HUES64 (cell line): Measurements from ENCODE around the gene CMSS1.

Source experiments
- H3K27ac ChIP-seq: 2 replicates; pipeline ENCODE4 v1.7.0; 2013; ENCODE audit warnings: low read depth, low read length, inconsistent platforms
- H3K27me3 ChIP-seq: 2 replicates; pipeline ENCODE4 v1.6.1; 2013; ENCODE audit warnings: mild to moderate bottlenecking, low read length; ENCODE audit not compliant: insufficient read depth
- H3K36me3 ChIP-seq: 2 replicates; pipeline ENCODE4 v1.6.1; 2013; ENCODE audit warnings: mild to moderate bottlenecking, low read length; ENCODE audit not compliant: insufficient read depth
- H3K4me1 ChIP-seq: 2 replicates; pipeline ENCODE4 v1.6.1; 2013; ENCODE audit warnings: mild to moderate bottlenecking, low read length, moderate library complexity; ENCODE audit not compliant: insufficient read depth
- H3K4me3 ChIP-seq: 2 replicates; pipeline ENCODE4 v1.5.1; 2013; ENCODE audit warnings: mild to moderate bottlenecking, low read length, moderate library complexity
- H3K9ac ChIP-seq: 2 replicates; pipeline ENCODE4 v1.6.1; 2013; ENCODE audit warnings: mild to moderate bottlenecking, low read depth, low read length
- H3K9me3 ChIP-seq: 2 replicates; pipeline ENCODE4 v1.6.1; 2013; ENCODE audit warnings: low read depth, low read length; ENCODE audit not compliant: insufficient read depth
- WGBS: fragments of 150-250, 120-280 bp; methylation state at CpG from one replicate; pipeline ENCODE4 v1.1.7; 2013; ENCODE audit warnings: missing lambda C conversion rate; 5-methylcytosine and 5-hydroxymethylcytosine counted together

CMSS1 gene

DNA sequence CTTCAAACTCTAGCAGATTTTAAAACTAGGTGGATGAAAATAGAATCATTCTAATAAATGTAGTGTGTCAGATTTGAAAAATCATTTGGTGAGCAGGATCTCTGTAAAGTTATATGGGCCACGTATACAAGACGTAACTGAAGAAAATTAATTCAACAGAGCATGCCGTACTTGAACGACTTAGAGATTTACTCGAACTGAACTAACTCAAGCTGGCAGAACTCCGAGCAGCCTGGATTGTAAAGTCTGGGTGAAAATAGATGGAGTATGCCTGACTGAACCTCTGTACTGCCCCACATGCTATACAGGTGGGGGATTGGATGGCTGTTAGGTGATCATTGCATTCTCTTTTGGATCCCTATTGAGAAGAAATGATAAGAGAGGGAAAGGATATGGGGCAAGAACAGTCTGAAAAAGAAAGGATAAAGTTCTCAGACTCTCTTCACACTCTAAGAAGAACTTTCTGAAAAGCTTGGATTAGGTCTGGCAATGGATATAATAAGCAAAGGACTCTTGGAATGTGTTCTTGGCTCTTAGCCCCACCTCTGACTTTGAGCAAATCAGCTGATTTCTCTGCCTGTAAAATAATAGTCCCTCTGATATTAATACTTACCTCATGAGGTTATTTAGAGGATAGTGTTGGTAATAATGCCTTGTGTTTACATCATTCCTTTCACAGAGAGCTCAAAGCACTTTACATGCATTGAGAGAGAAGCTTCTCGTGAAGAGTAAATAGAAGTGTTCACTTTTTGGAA is 149.2 kb downstream of the CMSS1 start:
- Histone ChIP-seq H3K27me3 (no peaks in the 10 kb centered on the region), H3K4me1 (no peaks in the 10 kb centered on the region), H3K36me3 (no peaks in the 10 kb centered on the region), H3K4me3 (no peak overlapping the region), H3K27ac (no peak overlapping the region), H3K9me3 (no peaks in the 10 kb centered on the region), H3K9ac (no peak overlapping the region)
- 94% methylated on average over 7 of the region's 7 CpGs for WGBS

DNA sequence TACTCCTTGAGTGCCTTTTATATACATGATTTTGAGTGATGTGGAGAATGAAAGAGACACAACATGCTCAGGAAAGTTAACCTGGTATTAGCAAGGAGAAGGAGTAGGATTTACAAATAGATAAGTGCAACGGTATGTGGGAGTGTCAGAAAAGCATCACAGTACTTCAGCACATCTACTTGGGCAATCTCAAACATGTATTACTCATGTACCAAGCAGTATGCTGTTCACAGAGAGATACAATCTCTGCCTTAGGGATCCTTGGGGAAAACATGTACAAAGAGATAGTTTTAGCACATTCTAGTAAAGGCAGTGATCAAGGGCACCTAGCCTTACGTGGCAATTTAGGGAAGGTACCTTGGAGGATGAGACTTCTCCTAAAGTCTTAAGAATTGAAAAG is 150.1 kb downstream of the CMSS1 start:
- Histone ChIP-seq H3K9me3 (no peaks in the 10 kb centered on the region), H3K9ac (no peak overlapping the region), H3K36me3 (no peaks in the 10 kb centered on the region), H3K27ac (no peak overlapping the region), H3K4me3 (no peak overlapping the region), H3K27me3 (no peaks in the 10 kb centered on the region), H3K4me1 (no peaks in the 10 kb centered on the region)
- WGBS, result 80% methylated on average over 2 of the region's 2 CpGs

DNA sequence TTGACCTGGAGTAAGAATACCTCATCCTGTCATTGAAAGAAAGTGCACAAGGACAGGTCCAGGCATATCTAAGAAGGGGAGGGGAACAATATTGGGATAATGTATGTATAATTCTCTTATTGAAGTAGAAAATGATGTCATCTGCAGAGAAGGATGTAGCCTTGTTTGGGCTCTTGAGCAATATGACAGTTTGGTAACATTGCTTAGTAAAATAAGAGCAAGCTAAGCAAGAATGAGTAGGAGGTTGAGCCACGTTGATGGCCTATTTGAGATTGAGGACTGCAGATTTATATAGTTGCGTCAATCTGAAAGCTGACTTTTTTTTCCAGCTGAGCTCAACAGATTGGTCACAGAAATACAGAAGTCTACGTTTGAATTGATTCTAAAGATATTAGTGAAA is 151.5 kb downstream of the CMSS1 start:
- H3K4me1 ChIP-seq, result no peaks in the 10 kb centered on the region
- no peaks in the 10 kb centered on the region for H3K27me3 ChIP-seq
- WGBS, result 90% methylated on average over 3 of the region's 3 CpGs
- no peak overlapping the region for H3K9ac ChIP-seq
- H3K9me3 ChIP-seq, result no peaks in the 10 kb centered on the region
- no peak overlapping the region for H3K4me3 ChIP-seq
- H3K36me3 ChIP-seq, result no peaks in the 10 kb centered on the region
- H3K27ac ChIP-seq, result no peak overlapping the region

DNA sequence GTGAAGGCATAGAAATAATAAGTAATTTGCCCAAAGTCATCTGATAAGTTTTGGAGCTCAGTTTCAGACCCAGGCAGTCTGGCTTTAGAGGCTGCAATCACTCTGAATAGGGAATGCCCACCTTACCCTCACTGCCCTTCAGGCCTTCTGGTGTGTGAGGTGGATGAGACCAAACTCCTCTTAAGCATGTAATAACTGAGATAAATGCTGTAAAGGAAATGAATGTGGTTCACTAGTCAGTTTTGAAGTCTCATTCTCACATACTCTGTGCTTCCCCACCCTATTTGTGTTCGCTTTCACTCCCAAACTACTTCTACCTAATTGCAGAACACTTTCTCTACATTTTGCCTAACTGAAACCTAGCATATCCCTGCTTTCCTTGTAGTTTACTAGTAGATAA is 152.5 kb downstream of the CMSS1 start:
- H3K4me1 ChIP-seq, result no peaks in the 10 kb centered on the region
- H3K4me3 ChIP-seq, result no peak overlapping the region
- 91% methylated on average over 1 of the region's 1 CpG for WGBS

DNA sequence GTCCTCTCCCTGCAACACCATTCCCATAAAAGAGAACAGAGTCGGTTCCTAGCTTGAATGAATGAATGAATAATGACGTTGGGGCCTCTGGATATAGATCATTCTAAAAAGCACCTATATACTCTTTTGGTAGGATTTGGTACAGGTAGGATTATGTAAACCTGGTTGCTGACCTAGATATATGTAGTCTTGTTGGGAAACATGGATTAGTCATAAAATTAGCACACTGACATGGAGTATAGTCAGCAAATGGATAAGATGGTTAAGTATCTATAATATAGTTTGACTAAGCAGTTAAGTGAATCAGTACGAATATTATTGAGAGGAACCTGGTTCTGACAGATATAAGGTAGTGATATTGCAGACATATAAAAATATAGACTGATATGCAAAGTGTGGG is 154.1 kb downstream of the CMSS1 start:
- Histone ChIP-seq H3K9ac (no peak overlapping the region), H3K27ac (no peak overlapping the region), H3K27me3 (no peaks in the 10 kb centered on the region), H3K36me3 (no peaks in the 10 kb centered on the region), H3K9me3 (no peaks in the 10 kb centered on the region), H3K4me3 (no peak overlapping the region), H3K4me1 (no peaks in the 10 kb centered on the region)
- WGBS, result 98% methylated on average over 1 of the region's 3 CpGs

More for the DNA sequence above, 152.5 kb downstream of the CMSS1 start:
- Histone ChIP-seq H3K9ac (no peak overlapping the region), H3K27ac (no peak overlapping the region), H3K27me3 (no peaks in the 10 kb centered on the region), H3K9me3 (no peaks in the 10 kb centered on the region), H3K36me3 (no peaks in the 10 kb centered on the region)

DNA sequence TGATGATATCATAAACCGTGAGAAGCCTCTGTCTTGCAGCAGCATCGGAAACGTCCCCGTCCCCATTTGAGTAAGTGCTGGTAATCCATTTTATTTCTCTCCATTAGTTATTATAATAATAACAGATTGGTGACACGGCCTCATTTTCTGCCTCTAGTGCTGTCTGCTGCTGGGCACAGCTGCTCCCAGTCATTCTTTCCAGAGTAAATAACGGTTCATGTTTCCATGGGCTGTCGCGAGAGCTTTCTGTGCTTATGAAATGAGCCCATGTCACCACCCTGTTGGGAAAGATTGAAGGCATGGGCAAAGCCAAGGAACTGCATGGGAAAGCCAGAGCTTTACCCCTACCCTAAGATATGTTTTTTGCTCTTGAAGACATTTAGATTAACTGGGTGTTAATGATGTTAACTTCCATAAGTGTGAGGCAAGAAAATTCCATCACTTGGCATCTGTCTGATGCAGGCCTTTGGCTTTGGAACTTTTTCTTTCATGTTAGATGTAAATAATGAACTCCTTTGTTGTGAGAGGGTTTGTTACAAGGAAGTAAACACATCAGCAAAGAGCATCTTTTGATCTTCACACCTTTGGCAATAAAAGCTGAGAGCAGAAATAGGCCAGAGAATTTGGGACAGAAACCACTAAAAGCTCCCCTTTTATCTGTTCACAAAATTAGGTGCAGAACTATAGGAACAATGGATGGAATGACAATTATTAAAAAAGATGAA is 154.9 kb downstream of the CMSS1 start:
- Histone ChIP-seq H3K27ac (no peak overlapping the region), H3K9ac (no peak overlapping the region), H3K9me3 (no peaks in the 10 kb centered on the region), H3K27me3 (no peaks in the 10 kb centered on the region), H3K36me3 (no peaks in the 10 kb centered on the region), H3K4me1 (no peaks in the 10 kb centered on the region), H3K4me3 (no peak overlapping the region)
- 95% methylated on average over 6 of the region's 8 CpGs for WGBS

DNA sequence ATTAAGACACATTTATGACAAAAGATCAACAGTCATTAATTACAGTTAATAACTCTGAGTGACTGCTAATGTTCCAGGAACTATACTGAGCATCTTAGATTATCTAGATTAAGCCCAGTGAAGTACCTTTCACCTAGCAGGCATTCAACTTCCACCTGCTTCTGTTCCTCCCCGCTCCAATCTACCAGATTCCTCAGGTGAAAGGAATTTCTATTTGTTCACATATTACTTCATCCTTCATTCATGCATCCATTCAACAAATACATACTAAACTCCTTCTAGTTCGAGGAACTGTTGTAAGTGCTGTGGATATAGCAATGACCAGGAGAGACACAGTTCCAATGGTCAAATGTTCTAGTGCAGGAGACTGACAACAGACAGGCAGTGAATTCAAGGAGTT is 157.3 kb downstream of the CMSS1 start:
- no peak overlapping the region for H3K27ac ChIP-seq
- no peaks in the 10 kb centered on the region for H3K4me1 ChIP-seq
- H3K9me3 ChIP-seq, result no peaks in the 10 kb centered on the region; the same call in 1 of the 2 replicates
- no peak overlapping the region for H3K9ac ChIP-seq
- H3K27me3 ChIP-seq, result no peaks in the 10 kb centered on the region
- WGBS, result 100% methylated on average over 2 of the region's 2 CpGs
- no peak overlapping the region for H3K4me3 ChIP-seq
- no peaks in the 10 kb centered on the region for H3K36me3 ChIP-seq

DNA sequence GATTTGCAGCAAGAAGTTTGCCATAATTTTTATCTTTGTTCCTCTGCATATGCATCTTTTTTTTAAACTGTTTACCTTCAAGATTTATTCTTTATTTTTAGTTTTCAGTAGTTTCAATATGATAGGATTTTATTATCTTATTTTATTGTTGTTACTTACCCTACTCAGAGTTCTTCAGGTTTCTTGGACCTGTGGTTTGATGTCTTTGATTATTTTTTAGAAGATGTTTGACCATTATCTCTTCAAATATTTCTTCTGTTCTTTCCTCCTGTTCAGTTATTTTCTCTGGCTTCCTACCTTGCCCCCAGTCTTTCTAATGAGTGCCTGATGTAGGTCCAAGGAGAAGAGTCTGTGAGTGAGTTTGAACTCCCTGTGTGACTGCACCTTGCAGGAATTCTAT is 158.9 kb downstream of the CMSS1 start:
- no peak overlapping the region for H3K4me3 ChIP-seq
- no peaks in the 10 kb centered on the region for H3K4me1 ChIP-seq
- H3K27ac ChIP-seq, result no peak overlapping the region
- no peaks in the 10 kb centered on the region for H3K36me3 ChIP-seq
- H3K27me3 ChIP-seq, result no peaks in the 10 kb centered on the region
- H3K9ac ChIP-seq, result no peak overlapping the region
- H3K9me3 ChIP-seq, result no peaks in the 10 kb centered on the region; the same call in 1 of the 2 replicates

DNA sequence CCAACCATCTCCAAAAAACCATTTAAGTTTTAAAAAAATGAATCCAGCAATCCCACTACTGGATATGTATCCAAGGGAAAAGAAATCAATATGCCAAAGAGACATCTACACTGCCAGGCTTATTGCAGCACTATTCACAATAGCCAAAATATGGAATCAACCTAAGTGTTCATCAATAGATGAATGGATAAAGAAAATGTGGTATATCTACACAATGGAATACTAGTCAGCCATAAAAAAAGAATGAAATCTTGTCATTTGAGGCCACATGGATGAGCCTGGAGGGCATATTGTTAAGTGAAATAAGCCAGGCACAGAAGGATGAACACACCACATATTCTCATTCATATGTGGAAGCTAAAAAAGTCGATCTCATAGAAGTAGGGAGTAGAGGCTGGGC is 160.6 kb downstream of the CMSS1 start:
- Histone ChIP-seq H3K4me3 (no peak overlapping the region), H3K9ac (no peak overlapping the region), H3K4me1 (no peaks in the 10 kb centered on the region), H3K27me3 (no peaks in the 10 kb centered on the region), H3K36me3 (no peaks in the 10 kb centered on the region), H3K27ac (no peak overlapping the region), H3K9me3 (no peaks in the 10 kb centered on the region; the same call in 1 of the 2 replicates)
- WGBS, result 100% methylated on average over 1 of the region's 1 CpG

DNA sequence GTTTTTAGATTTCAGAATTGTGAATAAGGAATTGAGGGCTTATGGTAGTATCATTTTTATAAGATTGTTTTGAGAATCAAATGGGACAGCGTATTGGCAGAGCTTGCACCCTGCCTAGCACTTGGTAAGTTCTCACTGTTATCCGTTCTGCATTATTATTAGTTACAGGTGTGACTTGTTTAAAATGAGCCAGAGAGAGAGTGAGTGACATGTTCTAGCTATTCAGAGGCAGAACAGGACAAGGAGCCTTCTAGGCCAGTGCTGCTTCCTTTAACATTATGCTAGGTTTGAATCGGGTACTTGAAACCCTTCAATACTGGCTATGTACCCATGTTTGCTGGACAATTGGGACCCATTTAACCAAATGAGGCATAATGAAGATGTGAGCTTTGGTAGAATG is 162.9 kb downstream of the CMSS1 start:
- H3K4me1 ChIP-seq, result no peaks in the 10 kb centered on the region
- no peaks in the 10 kb centered on the region for H3K27me3 ChIP-seq
- no peak overlapping the region for H3K9ac ChIP-seq
- no peak overlapping the region for H3K4me3 ChIP-seq
- WGBS, result 96% methylated on average over 3 of the region's 3 CpGs
- no peaks in the 10 kb centered on the region for H3K36me3 ChIP-seq
- no peaks in the 10 kb centered on the region; the same call in 1 of the 2 replicates for H3K9me3 ChIP-seq
- H3K27ac ChIP-seq, result no peak overlapping the region

DNA sequence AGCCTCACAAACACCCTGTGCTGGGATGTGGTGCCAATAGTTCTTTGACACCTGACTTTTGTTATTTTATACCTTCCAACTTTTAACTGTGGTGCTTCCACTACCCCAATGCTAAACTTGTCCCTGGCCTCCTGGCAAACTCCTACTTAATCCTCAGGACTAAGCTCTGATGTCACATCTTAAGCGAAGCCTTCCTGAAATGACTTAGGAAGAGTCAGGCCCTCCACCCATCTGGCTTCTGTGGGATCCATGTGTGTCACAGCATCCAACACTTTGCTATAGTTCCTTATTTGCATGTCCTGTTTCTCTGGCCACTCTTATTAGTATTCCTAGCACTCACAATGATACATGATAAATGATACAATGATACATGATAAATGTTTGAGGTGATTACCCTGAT is 163.5 kb downstream of the CMSS1 start:
- Histone ChIP-seq H3K4me3 (no peak overlapping the region), H3K9ac (no peak overlapping the region), H3K36me3 (no peaks in the 10 kb centered on the region), H3K4me1 (no peaks in the 10 kb centered on the region), H3K27me3 (no peaks in the 10 kb centered on the region), H3K9me3 (no peaks in the 10 kb centered on the region; the same call in 1 of the 2 replicates), H3K27ac (no peak overlapping the region)
- WGBS, result 91% methylated on average over 1 of the region's 1 CpG
